A549 (cell line): ENCODE results near the gene TJP1.

ENCODE experiments used
- HMGXB4 ChIP-seq: fragments of 250-450 bp; sonication (Bioruptor Pico); IDR thresholded peaks from 2 replicates; pipeline ENCODE4 v1.5.0; 2021; ENCODE audit warnings: mild to moderate bottlenecking, moderate library complexity, borderline replicate concordance
- MAX ChIP-seq: IDR thresholded peaks from 2 replicates; pipeline ENCODE4 v1.6.1; 2012

DNA sequence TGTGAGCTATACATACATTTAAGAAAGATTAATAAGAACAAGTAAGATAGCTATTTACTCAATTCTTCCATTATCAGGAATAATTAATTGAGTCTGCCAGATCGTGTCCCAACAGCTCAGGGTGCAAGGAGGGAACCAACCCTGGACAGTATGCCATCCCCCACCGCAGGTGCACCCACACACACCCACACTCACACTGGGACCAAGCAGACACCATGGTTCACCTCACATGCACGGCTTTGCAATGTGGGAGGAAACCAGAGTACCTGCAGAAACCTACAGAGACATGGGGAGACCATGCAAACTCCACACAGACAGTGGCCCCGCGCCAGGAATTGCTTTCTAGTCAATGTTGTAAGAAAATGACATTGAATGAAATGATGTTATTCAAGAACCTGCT, 20.0 kb upstream of the TJP1 start:
- TF ChIP-seq HMGXB4 (CRISPR knock-in tag) (no peak), MAX (no peak)
